ENCODE results near the gene FAM217B.
A peak's percentile ranks its signal among the peaks of the same experiment; 100 is the strongest.

Gene FAM217B

DNA sequence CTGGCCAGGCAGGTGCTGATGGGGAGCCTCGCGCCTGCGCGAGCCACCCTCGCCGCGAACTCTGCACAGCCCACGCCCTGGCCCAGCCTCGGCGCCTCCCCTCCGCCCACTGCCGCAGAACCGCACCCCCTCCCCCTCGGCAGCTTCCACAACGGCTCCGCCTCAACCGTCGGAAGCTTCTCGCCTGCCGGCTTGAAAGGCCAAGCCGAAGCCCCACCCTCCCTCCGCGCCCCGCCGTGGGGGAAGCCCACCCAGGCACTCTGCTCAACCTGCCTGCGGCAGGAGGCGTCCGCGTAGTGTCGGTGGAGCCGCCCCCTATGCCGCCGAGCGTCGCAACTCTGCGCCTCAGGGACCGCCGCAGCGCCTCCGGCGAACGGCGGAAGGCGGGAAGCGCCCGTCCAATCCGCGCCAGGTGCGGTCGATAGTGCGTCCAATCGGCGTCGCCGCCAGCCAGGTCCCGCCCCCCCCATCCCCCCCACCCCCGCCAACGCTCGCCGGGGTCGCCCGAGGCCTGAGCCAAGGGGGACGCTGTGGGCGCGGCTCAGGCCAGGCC is 6.8 kb upstream of the FAM217B start, which contains the start of gene SYCP2:
Gene SYCP2, minus strand, starts transcription at position 342 of the 553 bp plus-strand sequence. CDS start 11,224 bp downstream, outside the sequence.
- Mint-ChIP-seq H3K4me3 (peak within 1 kb of the TSS; percentile 86 to 91), H3K9me3 (no peaks in the 10 kb centered on the region), H3K27me3 (peaks cover 0 to 4% of the 10 kb centered on the region in 2 donors), H3K27ac (peak within 1 kb of the TSS; percentile 67), H3K36me3 (peaks cover 0 to 7% of the 10 kb centered on the region in 2 donors), H3K4me1 (peaks cover 1 to 4% of the 10 kb centered on the region in 2 donors)
- ATAC-seq (replicated peaks) (peak; percentile 54 to 77), DNase-seq (no peak)

DNA sequence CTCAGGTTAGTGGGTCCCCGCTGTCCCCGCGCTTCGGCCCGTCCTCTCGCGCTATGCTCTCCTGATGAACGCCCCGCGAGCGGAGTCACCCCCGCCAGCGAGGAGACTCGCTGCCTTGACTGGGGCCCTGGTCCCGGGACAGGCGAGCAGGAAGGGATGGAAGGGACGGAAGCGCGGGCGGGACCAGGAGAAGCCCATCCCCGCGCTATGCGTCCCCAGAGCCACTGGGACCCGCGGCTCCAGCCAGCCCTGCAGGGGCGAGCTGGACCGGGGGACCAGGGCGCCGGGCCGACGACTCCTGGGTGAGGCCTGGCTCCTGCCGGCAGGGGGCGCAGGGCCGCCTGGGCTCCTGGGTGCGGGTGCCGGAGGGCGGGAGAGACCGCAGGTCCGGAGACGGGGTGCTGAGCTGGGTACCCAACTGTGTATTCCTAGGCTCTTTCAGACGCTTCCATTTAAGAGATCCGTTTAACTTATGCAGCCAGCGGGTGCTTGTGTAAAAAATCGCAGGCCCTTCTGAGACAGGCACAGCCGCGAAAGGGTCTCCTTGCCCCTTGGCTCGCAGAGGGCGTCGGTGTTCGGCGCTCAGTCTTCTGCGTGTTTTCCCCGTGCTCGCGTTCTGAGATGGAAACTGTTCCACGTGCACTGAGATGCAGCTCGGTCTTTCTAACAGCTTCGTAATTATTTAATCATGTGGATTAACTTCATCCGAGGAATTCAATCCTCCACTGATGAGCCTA is 6.2 kb upstream of the FAM217B start:
- peak overlapping the region; percentile 67 for H3K27ac Mint-ChIP-seq
- DNase-seq, result peak; percentile 68
- H3K4me3 Mint-ChIP-seq, result peak overlapping the region; percentile 86 to 91
- ATAC-seq (replicated peaks), result peak; percentile 95 to 98
- no peaks in the 10 kb centered on the region for H3K9me3 Mint-ChIP-seq
- peaks cover 5 to 11% of the 10 kb centered on the region in 2 donors for H3K36me3 Mint-ChIP-seq
- H3K4me1 Mint-ChIP-seq, result peaks cover 5 to 10% of the 10 kb centered on the region in 2 donors
- H3K27me3 Mint-ChIP-seq, result peaks cover 0 to 4% of the 10 kb centered on the region in 2 donors

DNA sequence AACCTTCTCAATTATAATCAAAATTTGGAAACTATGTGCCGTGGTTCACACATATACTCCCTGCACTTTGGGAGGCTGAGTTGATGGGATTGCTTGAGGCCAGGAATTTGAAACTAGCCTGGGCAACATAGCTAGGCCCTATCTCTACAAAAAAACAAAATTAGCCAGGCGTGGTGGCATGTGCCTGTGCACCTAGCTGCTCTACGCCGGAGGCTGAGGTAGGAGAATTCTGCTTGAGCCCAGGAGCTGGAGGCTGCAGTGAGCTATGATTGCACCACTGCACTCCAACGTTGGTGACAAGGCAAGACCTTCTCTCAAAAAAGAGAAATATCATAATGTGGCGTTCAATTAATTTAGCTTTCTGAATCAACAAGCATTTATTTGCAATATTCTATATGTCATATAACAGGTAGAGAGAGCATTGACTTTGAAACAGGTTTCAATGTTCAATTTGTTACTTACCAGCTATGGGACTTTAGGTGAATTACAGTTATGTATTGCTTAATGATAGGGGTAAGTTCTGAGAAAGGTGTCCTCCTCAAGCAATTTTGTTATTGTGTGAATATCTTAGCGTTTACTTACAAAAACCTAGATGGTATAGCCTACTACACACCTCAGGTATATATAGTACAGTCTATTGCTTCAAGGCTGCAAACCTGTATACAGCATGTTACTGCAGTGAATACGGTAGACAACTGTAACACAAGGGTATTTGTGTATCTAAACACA is 4.6 kb upstream of the FAM217B start:
- peaks cover 7 to 11% of the 10 kb centered on the region in 2 donors for H3K36me3 Mint-ChIP-seq
- ATAC-seq (replicated peaks), result no peak
- H3K4me1 Mint-ChIP-seq, result peaks cover 5 to 10% of the 10 kb centered on the region in 2 donors
- no peaks in the 10 kb centered on the region for H3K9me3 Mint-ChIP-seq
- no peak overlapping the region for H3K4me3 Mint-ChIP-seq
- H3K27ac Mint-ChIP-seq, result no peak overlapping the region
- no peak for DNase-seq
- peaks cover 0 to 4% of the 10 kb centered on the region in 2 donors for H3K27me3 Mint-ChIP-seq

- H3K27me3 Mint-ChIP-seq, result peaks cover 0 to 4% of the 10 kb centered on the region in 2 donors
- H3K36me3 Mint-ChIP-seq, result peaks cover 7 to 11% of the 10 kb centered on the region in 2 donors
- no peak overlapping the region for H3K27ac Mint-ChIP-seq
- ATAC-seq (replicated peaks) (no peak), DNase-seq (no peak)
- peaks cover 11 to 15% of the 10 kb centered on the region in 2 donors for H3K4me1 Mint-ChIP-seq
- no peak overlapping the region for H3K4me3 Mint-ChIP-seq
- H3K9me3 Mint-ChIP-seq, result no peaks in the 10 kb centered on the region
These were observed 3.8 kb upstream of the FAM217B start for GRCh38 chr20:59936409-59936808.

- no peak overlapping the region for H3K27ac Mint-ChIP-seq
- H3K27me3 Mint-ChIP-seq, result no peaks in the 10 kb centered on the region
- ATAC-seq (replicated peaks) (no peak), DNase-seq (no peak)
- H3K36me3 Mint-ChIP-seq, result peaks cover 7 to 8% of the 10 kb centered on the region in 2 donors
- peaks cover 14 to 19% of the 10 kb centered on the region in 2 donors for H3K4me1 Mint-ChIP-seq
- no peaks in the 10 kb centered on the region for H3K9me3 Mint-ChIP-seq
- no peak overlapping the region for H3K4me3 Mint-ChIP-seq
These were observed 3.0 kb upstream of the FAM217B start for GRCh38 chr20:59937150-59937549.

DNA sequence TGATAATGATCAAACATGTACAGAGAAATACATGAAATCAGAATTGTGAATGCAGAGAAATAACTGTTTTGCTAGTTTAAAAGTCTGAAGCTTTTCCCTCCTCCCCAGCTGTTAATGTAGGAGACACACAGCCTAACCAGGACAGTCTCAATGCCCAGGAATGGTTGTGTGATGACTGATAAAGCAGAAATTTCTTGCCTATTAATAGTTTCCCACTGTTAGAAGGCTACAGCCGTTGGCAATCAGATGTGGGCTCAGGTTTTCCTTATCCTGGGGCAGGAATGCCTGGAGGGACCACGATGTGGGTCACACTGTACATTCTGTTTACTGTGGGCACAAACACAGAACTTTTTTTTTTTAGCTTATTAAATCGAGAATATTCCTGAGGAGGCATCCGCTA is 2.0 kb upstream of the FAM217B start:
- Mint-ChIP-seq H3K4me1 (peaks cover 14 to 19% of the 10 kb centered on the region in 2 donors), H3K27ac (no peak overlapping the region), H3K4me3 (peak overlapping the region; percentile 80 to 83)

GRCh38 chr20:59938696-59939051 is 1.5 kb upstream of the FAM217B start:
- no peak for DNase-seq
- no peak for ATAC-seq (replicated peaks)
- Mint-ChIP-seq H3K27ac (peak overlapping the region; percentile 61), H3K4me3 (peak overlapping the region; percentile 80 to 83), H3K27me3 (no peaks in the 10 kb centered on the region), H3K9me3 (no peaks in the 10 kb centered on the region), H3K4me1 (peaks cover 14 to 19% of the 10 kb centered on the region in 2 donors), H3K36me3 (peaks cover 7 to 8% of the 10 kb centered on the region in 2 donors)

More for the DNA sequence above, 2.0 kb upstream of the FAM217B start:
- Mint-ChIP-seq H3K9me3 (no peaks in the 10 kb centered on the region), H3K27me3 (no peaks in the 10 kb centered on the region), H3K36me3 (peaks cover 7 to 8% of the 10 kb centered on the region in 2 donors)
- DNase-seq (no peak), ATAC-seq (replicated peaks) (no peak)

GRCh38 chr20:59939052-59939878 is 924 bp upstream of the FAM217B start:
- Mint-ChIP-seq H3K27me3 (no peaks in the 10 kb centered on the region), H3K4me1 (peaks cover 13 to 19% of the 10 kb centered on the region in 2 donors), H3K9me3 (no peaks in the 10 kb centered on the region), H3K36me3 (peaks cover 7 to 10% of the 10 kb centered on the region in 2 donors), H3K4me3 (peak overlapping the region; percentile 98 to 99), H3K27ac (no peak overlapping the region)
- DNase-seq (no peak), ATAC-seq (replicated peaks) (peak in 1 of 2 donors; percentile 0)

DNA sequence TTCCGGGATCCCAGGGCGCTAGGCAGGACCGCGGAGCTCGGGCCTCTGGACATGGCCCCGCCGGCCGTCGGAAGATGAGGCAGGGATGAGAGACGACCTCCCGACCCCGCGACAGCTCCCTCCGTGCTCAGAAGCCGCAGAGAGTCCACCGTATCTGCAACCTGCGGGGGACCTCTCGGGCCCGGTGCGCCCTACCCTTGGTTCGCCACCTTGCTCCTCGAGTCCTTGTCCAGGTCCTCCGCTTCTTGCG is 385 bp upstream of the FAM217B start:
- H3K4me3 Mint-ChIP-seq, result peak overlapping the region; percentile 98 to 99
- no peaks in the 10 kb centered on the region for H3K27me3 Mint-ChIP-seq
- H3K9me3 Mint-ChIP-seq, result no peaks in the 10 kb centered on the region
- ATAC-seq (replicated peaks), result peak; percentile 33 to 38
- no peak for DNase-seq
- peak overlapping the region; percentile 71 for H3K27ac Mint-ChIP-seq
- H3K4me1 Mint-ChIP-seq, result peaks cover 13 to 19% of the 10 kb centered on the region in 2 donors
- peaks cover 11 to 13% of the 10 kb centered on the region in 2 donors for H3K36me3 Mint-ChIP-seq

- H3K9me3 Mint-ChIP-seq, result no peaks in the 10 kb centered on the region
- ATAC-seq (replicated peaks), result no peak
- no peak for DNase-seq
- peaks cover 13 to 19% of the 10 kb centered on the region in 2 donors for H3K4me1 Mint-ChIP-seq
- H3K4me3 Mint-ChIP-seq, result peak overlapping the region; percentile 98 to 99
- H3K36me3 Mint-ChIP-seq, result peaks cover 12 to 13% of the 10 kb centered on the region in 2 donors
- H3K27ac Mint-ChIP-seq, result peak overlapping the region; percentile 99
- H3K27me3 Mint-ChIP-seq, result no peaks in the 10 kb centered on the region
These were observed 736 bp downstream of the FAM217B start for GRCh38 chr20:59940956-59941294.

- no peaks in the 10 kb centered on the region for H3K27me3 Mint-ChIP-seq
- ATAC-seq (replicated peaks), result no peak
- H3K4me3 Mint-ChIP-seq, result no peak overlapping the region
- H3K36me3 Mint-ChIP-seq, result peaks cover 12 to 13% of the 10 kb centered on the region in 2 donors
- H3K4me1 Mint-ChIP-seq, result peaks cover 13 to 19% of the 10 kb centered on the region in 2 donors
- H3K27ac Mint-ChIP-seq, result no peak overlapping the region
- no peaks in the 10 kb centered on the region for H3K9me3 Mint-ChIP-seq
- DNase-seq, result no peak
These were observed 2.1 kb downstream of the FAM217B start for GRCh38 chr20:59942245-59942644.

DNA sequence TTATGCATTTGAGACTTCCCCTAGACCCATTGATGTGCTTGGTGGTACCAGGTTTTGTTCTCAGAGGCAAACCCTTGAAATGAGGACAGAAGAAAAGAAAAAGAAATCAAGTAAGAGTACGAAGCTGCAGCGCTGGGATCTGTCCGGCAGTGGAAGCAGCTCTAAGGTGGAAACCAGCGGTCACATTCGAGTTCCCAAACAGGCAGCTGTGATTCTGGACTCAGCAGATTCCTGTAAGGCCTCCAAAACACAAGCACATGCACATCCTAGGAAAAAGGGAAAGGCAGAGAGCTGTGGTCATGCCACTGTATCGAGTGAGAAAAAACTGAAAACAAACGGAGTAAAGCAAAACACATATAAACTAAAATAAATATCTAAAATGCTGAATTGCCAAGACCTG is 4.5 kb downstream of the FAM217B start:
- no peak for DNase-seq
- Mint-ChIP-seq H3K27me3 (no peaks in the 10 kb centered on the region), H3K36me3 (peaks cover 7 to 8% of the 10 kb centered on the region in 2 donors), H3K27ac (no peak overlapping the region), H3K9me3 (no peaks in the 10 kb centered on the region), H3K4me3 (no peak overlapping the region), H3K4me1 (peaks cover 13 to 17% of the 10 kb centered on the region in 2 donors)
- no peak for ATAC-seq (replicated peaks)

DNA sequence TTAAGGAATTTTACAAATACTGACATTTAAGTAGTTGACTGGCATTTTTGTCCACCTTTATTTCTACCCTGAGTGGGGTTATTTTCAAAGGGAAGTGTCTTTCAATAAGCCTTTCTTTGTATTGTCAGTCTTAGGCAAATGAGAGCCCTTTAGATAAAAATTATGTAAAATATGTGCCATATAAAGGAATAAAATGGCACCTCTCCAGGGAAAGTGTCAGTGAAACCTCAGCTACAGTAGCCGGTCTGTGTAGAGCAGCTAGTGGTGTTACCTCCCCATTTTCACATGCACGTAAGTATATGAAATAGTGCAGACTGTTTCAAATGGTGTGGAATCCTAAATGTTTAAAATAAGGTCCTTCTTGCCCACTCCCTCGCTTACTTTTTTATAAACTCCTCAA is 5.0 kb downstream of the FAM217B start:
- H3K4me1 Mint-ChIP-seq, result peaks cover 13 to 17% of the 10 kb centered on the region in 2 donors
- DNase-seq (no peak), ATAC-seq (replicated peaks) (no peak)
- H3K36me3 Mint-ChIP-seq, result peaks cover 7 to 8% of the 10 kb centered on the region in 2 donors
- H3K27ac Mint-ChIP-seq, result no peak overlapping the region
- H3K4me3 Mint-ChIP-seq, result no peak overlapping the region
- H3K27me3 Mint-ChIP-seq, result no peaks in the 10 kb centered on the region
- no peaks in the 10 kb centered on the region for H3K9me3 Mint-ChIP-seq

- H3K4me3 Mint-ChIP-seq, result no peak overlapping the region
- H3K9me3 Mint-ChIP-seq, result no peaks in the 10 kb centered on the region
- DNase-seq, result no peak
- H3K36me3 Mint-ChIP-seq, result peaks cover 7 to 8% of the 10 kb centered on the region in 2 donors
- no peak overlapping the region for H3K27ac Mint-ChIP-seq
- no peaks in the 10 kb centered on the region for H3K27me3 Mint-ChIP-seq
- ATAC-seq (replicated peaks), result no peak
- H3K4me1 Mint-ChIP-seq, result peaks cover 13 to 19% of the 10 kb centered on the region in 2 donors
These were observed 5.5 kb downstream of the FAM217B start for GRCh38 chr20:59945731-59946130.
